Liver (tissue), 3 donors: ENCODE data around the gene DNPH1.

ENCODE experiments used
- FOXA1 ChIP-seq: IDR thresholded peaks from 2 replicates; pipeline ENCODE4 v1.6.1; 2016; ENCODE audit warnings: antibody characterized with exemption
- FOXA2 ChIP-seq: IDR thresholded peaks from 2 replicates; pipeline ENCODE4 v1.6.1; 2016; ENCODE audit warnings: antibody characterized with exemption
- JUND ChIP-seq, 2 donors: IDR thresholded peaks; 2 replicates each; pipeline ENCODE4 v1.6.1; 2016; ENCODE audit warnings: antibody characterized with exemption in 2 of 2
- MAX ChIP-seq: IDR thresholded peaks from 2 replicates; pipeline ENCODE4 v1.6.1; 2016; ENCODE audit warnings: antibody characterized with exemption
- REST ChIP-seq: IDR thresholded peaks from 2 replicates; pipeline ENCODE4 v1.6.1; 2016; ENCODE audit warnings: antibody characterized with exemption, mild to moderate bottlenecking
- RXRA ChIP-seq, 2 donors: IDR thresholded peaks; 2 replicates each; pipeline ENCODE4 v1.6.1; 2017 to 2018; ENCODE audit warnings: antibody characterized with exemption in 2 of 2, mild to moderate bottlenecking in 1 of 2
- TAF1 ChIP-seq: conservative IDR thresholded peaks from 2 replicates; pipeline ENCODE4 v1.6.1; 2016; ENCODE audit warnings: antibody characterized with exemption, mild to moderate bottlenecking
- YY1 ChIP-seq: IDR thresholded peaks from 2 replicates; pipeline ENCODE4 v1.6.1; 2016; ENCODE audit warnings: antibody characterized with exemption, mild to moderate bottlenecking
- ZBTB33 ChIP-seq: IDR thresholded peaks from 2 replicates; pipeline ENCODE4 v1.6.1; 2016; ENCODE audit warnings: antibody characterized with exemption
- TF ChIP-seq, protein P1 (sequence below): fragments of 150-350 bp; IDR thresholded peaks from 2 replicates; pipeline ENCODE4 v1.5.1; 2017; ENCODE audit warnings: improper control_type of control experiment, low read depth, low read length; ENCODE audit not compliant: missing input control
- donor health status: healthy.
- donor health status: healthy.

GRCh38 chr6:43255408-43256054 is 26.2 kb upstream of the DNPH1 start:
- TF ChIP-seq, protein P1, sequence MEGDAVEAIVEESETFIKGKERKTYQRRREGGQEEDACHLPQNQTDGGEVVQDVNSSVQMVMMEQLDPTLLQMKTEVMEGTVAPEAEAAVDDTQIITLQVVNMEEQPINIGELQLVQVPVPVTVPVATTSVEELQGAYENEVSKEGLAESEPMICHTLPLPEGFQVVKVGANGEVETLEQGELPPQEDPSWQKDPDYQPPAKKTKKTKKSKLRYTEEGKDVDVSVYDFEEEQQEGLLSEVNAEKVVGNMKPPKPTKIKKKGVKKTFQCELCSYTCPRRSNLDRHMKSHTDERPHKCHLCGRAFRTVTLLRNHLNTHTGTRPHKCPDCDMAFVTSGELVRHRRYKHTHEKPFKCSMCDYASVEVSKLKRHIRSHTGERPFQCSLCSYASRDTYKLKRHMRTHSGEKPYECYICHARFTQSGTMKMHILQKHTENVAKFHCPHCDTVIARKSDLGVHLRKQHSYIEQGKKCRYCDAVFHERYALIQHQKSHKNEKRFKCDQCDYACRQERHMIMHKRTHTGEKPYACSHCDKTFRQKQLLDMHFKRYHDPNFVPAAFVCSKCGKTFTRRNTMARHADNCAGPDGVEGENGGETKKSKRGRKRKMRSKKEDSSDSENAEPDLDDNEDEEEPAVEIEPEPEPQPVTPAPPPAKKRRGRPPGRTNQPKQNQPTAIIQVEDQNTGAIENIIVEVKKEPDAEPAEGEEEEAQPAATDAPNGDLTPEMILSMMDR: no peak
- TF ChIP-seq RXRA (IDR thresholded peaks at IDR 0.05) (no peak), REST (no peak), YY1 (no peak), MAX (no peak), ZBTB33 (no peak), TAF1 (no peak), FOXA2 (no peak), JUND (IDR thresholded peaks at IDR 0.05) (no peak), FOXA1 (no peak)
